ENCODE data around the gene MPPED1.

The MPPED1 gene

GRCh38 chr22:43542681-43543521 is 131.1 kb downstream of the MPPED1 start:
- DNase-seq (ENCODE audit: low read depth): no peak

DNA sequence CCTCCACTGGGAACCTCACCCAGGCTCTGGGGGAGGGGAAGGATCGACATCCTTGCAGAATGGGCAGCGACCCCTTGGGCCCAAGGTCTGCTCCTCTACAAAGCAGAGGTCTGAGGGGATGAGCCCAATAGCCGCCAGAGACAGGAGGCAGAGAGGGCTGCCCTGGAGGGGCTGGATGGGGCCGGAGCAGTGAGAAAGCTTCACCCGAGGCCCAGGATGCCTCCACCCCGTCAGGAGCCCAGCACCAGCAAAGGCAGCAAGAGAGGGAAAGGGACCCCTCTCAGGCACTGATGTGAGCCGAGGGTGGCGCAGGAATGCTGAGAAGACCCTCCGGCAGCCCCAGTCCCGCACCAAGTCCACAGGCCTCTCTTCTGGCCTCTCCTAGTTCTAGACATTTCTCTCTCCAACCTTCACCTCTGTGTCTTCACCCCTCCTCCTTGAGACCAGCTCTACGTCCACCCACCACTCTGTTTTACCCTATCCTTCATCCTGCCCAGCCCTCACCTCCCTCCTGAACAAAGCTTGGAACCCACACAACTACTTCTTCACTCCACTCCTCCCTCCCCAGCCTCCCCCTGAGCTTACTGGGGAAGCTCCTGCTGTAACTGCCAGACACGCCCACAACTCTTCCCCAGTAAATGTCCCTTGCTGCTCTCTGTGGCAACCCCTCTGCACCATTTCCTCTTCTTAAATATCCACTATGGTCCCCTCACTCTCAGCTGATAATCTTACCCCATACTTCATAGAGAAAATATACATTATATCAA is 131.9 kb downstream of the MPPED1 start:
- DNase-seq (ENCODE audit: low read depth): no peak

DNA sequence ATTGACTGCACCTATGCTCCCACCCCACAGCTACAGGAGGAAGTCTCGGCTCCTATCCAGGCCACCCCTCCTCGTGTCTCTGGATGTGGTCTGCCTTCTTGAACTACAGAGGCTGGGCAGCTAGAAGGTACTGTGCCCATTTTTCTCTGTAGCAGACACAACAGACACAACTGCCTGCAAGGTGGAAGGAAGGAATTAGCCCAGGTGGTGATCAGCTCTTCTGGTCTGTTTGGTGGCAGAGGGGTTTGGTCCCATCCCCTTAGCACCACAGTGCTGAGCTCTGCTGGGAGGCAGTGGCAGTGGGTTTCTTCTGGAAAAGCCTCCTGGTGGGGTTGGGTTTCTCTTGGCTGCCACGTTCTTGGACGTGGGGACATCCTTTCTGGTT is 132.5 kb downstream of the MPPED1 start:
- DNase-seq (ENCODE audit: low read depth): no peak

GRCh38 chr22:43546186-43546585 is 134.4 kb downstream of the MPPED1 start:
- DNase-seq (ENCODE audit: low read depth): no peak

DNA sequence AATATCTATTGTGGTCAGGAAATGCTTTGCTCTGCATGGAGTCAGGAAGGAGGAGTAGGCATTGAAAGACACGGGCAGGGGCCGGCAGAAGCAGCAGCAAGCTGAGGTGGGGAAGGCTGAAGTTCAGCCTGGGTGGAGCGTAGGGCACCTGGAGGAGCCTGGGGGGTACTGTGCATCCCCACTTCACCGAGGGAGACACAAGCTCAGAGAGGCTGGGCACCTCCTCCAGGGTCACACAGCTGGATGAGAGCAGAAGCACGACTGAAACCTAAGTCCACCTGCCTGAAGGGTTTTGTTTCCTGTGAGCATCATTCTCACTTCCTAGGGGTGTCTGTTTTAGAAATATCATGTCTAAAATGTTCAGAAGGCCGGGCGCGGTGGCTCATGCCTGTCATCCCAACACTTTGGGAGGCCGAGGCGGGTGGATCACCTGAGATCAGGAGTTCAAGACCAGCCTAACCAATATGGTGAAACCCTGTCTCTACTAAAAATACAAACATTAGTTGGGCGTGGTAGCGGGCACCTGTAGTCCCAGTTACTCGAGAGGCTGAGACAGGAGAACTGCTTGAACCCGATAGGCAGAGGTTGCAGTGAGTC is 138.3 kb downstream of the MPPED1 start:
- DNase-seq (ENCODE audit: low read depth): no peak

DNA sequence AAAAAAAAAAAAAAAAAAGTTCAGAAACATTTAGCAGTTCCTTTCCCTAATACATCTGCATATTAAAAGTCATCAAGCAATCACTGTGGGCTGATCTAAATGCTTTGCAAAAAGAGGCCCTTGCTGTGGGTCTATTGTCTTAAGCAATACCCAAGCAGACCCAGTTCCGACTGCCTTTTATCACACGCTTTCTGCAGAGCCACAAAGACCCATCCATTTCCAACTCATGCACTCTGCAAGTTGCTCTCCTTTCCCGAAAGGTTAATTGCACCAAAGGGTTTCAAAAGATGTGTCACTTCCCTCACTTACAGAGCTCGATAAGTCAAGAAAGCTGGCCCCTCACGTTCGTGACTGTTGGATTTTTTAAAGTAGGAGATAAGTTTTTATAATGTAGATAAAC is 138.9 kb downstream of the MPPED1 start:
- no peak for DNase-seq (ENCODE audit: low read depth)

- no peak for DNase-seq (ENCODE audit: low read depth)
Measured at GRCh38 chr22:43553451-43554258, 141.8 kb downstream of the MPPED1 start.

GRCh38 chr22:43554259-43554636 is 142.4 kb downstream of the MPPED1 start:
- DNase-seq (ENCODE audit: low read depth): no peak

- DNase-seq (ENCODE audit: low read depth): no peak
Measured at GRCh38 chr22:43554694-43555365, 143.0 kb downstream of the MPPED1 start.

DNA sequence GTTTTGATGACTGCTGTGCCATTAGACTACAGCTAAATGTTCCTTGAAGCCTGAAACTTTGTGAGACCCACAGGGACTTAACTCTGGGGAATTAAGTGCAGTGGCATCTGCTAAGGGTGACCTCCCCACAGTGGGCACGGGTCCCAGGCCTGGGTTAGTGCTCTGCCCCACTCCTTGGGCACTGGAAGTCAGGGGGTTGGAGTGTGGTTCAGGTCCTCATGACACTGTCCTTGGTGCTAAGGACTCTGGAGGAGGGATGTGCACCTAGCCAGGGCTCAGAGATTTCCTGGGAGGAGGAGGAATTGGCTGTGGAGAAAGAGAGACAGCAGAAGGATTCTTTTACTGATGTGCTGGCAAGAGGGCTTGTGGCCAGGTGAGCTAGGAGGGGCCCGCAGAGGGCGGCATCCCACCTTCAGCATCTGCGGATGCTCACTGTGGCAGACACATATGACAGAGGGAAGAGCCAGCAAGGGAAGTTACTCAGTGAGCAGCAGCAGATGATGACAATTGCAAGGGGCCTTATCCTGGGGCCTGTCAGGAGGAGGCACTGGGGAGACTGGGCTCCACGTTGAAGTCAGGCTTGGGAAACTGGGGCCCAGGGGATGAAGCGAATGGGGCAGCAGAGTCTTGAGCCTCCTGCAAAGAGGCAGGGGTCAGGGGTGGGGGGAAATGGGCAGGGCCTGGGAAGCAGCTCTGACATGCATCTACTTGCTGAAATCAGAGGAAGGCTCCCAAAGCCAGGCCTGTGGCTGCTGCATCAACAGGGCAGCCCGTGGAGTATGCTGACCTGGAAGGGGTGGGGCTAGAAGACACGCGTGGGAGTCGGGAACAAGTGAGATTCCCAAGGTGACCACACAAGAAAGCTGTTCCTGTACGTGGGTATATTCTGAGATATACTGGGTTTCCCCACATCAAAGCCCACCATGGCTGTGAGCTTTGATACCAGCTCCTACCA is 144.0 kb downstream of the MPPED1 start:
- no peak for DNase-seq (ENCODE audit: low read depth)

Data from stimulated activated CD8-positive, alpha-beta memory T cell treated with anti-CD3 and anti-CD28 coated beads, Interleukin-12 subunit alpha, Interleukin-12 subunit beta, amount 100 ng/mL, for 4 hours (primary cell).